Vagina (tissue), 2 donors: Measurements from ENCODE around the gene MYH11.

Experiments
- CTCF ChIP-seq, 3 experiments: fragments of 450-650 bp in 2 of 3; fragments of 200-600 bp in 1 of 3; sonication (generic) in 1 of 3; IDR thresholded peaks; one replicate each; pipeline ENCODE4 v1.5.1; 2017 to 2019; ENCODE audit warnings: antibody characterized with exemption in 3 of 3, mild to moderate bottlenecking in 2 of 3, moderate library complexity in 2 of 3
- POLR2AphosphoS5 ChIP-seq, 2 donors: sonication (generic); formaldehyde crosslinking; IDR thresholded peaks; one replicate each; pipeline ENCODE4 v1.9.0; 2017; ENCODE audit warnings: antibody characterized with exemption in 2 of 2, mild to moderate bottlenecking in 2 of 2, low read depth in 1 of 2; ENCODE audit not compliant: insufficient read depth in 1 of 2

GRCh38 chr16:15736529-15736928 lies 120.3 kb downstream of the MYH11 start:
- TF ChIP-seq CTCF (IDR thresholded peaks at IDR 0.05) = no peak
- TF ChIP-seq POLR2AphosphoS5 (IDR thresholded peaks at IDR 0.05; ENCODE audit: insufficient read depth in 1 of 2, low read depth in 1 of 2) = no peak
